ENCODE data around the gene TMBIM6.

TMBIM6 gene

GRCh38 chr12:49740930-49741881 lies at the start of gene TMBIM6:
TMBIM6 (plus strand) TSS chr12:49741557; CDS start chr12:49752494, 10,937 bp downstream.
- Histone ChIP-seq H3K27ac (peak within 1 kb of the TSS; percentile 94), H3K4me3 (ENCODE audit: low read depth, low read length) (peak within 1 kb of the TSS; percentile 83), H3K36me3 (peaks cover 21% of the 10 kb centered on the region), H3K27me3 (ENCODE audit: insufficient read depth, low read depth, severe bottlenecking) (no peaks in the 10 kb centered on the region), H3K9me3 (ENCODE audit: severe bottlenecking) (no peaks in the 10 kb centered on the region)
- TF ChIP-seq CTCF (IDR thresholded peaks at IDR 0.05; ENCODE audit: low read depth, low read length): peak; percentile 88
- peak; percentile 99 for DNase-seq

- H3K27me3 ChIP-seq (ENCODE audit: insufficient read depth, low read depth, severe bottlenecking): no peaks in the 10 kb centered on the region
- no peak for DNase-seq
- H3K27ac ChIP-seq: no peak overlapping the region
- TF ChIP-seq CTCF (IDR thresholded peaks at IDR 0.05; ENCODE audit: low read depth, low read length): no peak
- no peak overlapping the region for H3K4me3 ChIP-seq (ENCODE audit: low read depth, low read length)
- no peaks in the 10 kb centered on the region for H3K9me3 ChIP-seq (ENCODE audit: severe bottlenecking)
- no peaks in the 10 kb centered on the region for H3K36me3 ChIP-seq
Observed at GRCh38 chr12:49692851-49693250, 48.5 kb upstream of the TMBIM6 start.

GRCh38 chr12:49693931-49694444 lies 47.4 kb upstream of the TMBIM6 start:
- H3K36me3 ChIP-seq: no peaks in the 10 kb centered on the region
- H3K27me3 ChIP-seq (ENCODE audit: insufficient read depth, low read depth, severe bottlenecking): no peaks in the 10 kb centered on the region
- H3K27ac ChIP-seq: no peak overlapping the region
- no peaks in the 10 kb centered on the region for H3K9me3 ChIP-seq (ENCODE audit: severe bottlenecking)
- no peak for TF ChIP-seq CTCF (IDR thresholded peaks at IDR 0.05; ENCODE audit: low read depth, low read length)
- no peak overlapping the region for H3K4me3 ChIP-seq (ENCODE audit: low read depth, low read length)
- DNase-seq: no peak

GRCh38 chr12:49696723-49697122 lies 44.6 kb upstream of the TMBIM6 start:
- no peaks in the 10 kb centered on the region for H3K9me3 ChIP-seq (ENCODE audit: severe bottlenecking)
- peaks cover 4% of the 10 kb centered on the region; the same call in 1 of the 2 replicates for H3K36me3 ChIP-seq
- TF ChIP-seq CTCF (IDR thresholded peaks at IDR 0.05; ENCODE audit: low read depth, low read length): no peak
- no peaks in the 10 kb centered on the region for H3K27me3 ChIP-seq (ENCODE audit: insufficient read depth, low read depth, severe bottlenecking)
- DNase-seq: no peak
- H3K27ac ChIP-seq: no peak overlapping the region
- H3K4me3 ChIP-seq (ENCODE audit: low read depth, low read length): no peak overlapping the region

GRCh38 chr12:49697808-49698207 lies 43.5 kb upstream of the TMBIM6 start:
- H3K27me3 ChIP-seq (ENCODE audit: insufficient read depth, low read depth, severe bottlenecking): no peaks in the 10 kb centered on the region
- H3K36me3 ChIP-seq: peaks cover 4% of the 10 kb centered on the region; the same call in 1 of the 2 replicates
- no peaks in the 10 kb centered on the region for H3K9me3 ChIP-seq (ENCODE audit: severe bottlenecking)
- no peak for TF ChIP-seq CTCF (IDR thresholded peaks at IDR 0.05; ENCODE audit: low read depth, low read length)
- H3K4me3 ChIP-seq (ENCODE audit: low read depth, low read length): no peak overlapping the region
- DNase-seq: no peak
- no peak overlapping the region for H3K27ac ChIP-seq
